T-helper 1 cell treated with Interleukin-12 subunit alpha and Interleukin-12 subunit beta and Interleukin-4 antibody, amounts not matched to agents 30 μg/mL and 1 μg/mL, for 36 hours (primary cell): Measurements from ENCODE around the gene MGLL.
"Not testable (repeated sequence)": the region's sequence is repeated elsewhere in the genome, so short reads cannot be mapped to it uniquely, and the experiment has no call there.

Source experiments
- H3K27ac Mint-ChIP-seq: one replicate; pipeline ENCODE4 v1.8.0; 2021; ENCODE audit warnings: mild to moderate bottlenecking, mixed read lengths
- H3K27me3 Mint-ChIP-seq: one replicate; pipeline ENCODE4 v1.8.0; 2021; ENCODE audit warnings: low read depth, mixed read lengths
- H3K36me3 Mint-ChIP-seq: one replicate; pipeline ENCODE4 v1.8.0; 2021; ENCODE audit warnings: low read depth, mixed read lengths
- H3K4me1 Mint-ChIP-seq: one replicate; pipeline ENCODE4 v1.8.0; 2021; ENCODE audit warnings: low read depth, mixed read lengths
- H3K4me3 Mint-ChIP-seq: one replicate; pipeline ENCODE4 v1.8.0; 2021; ENCODE audit warnings: mild to moderate bottlenecking, moderate library complexity, mixed read lengths
- H3K9me3 Mint-ChIP-seq: one replicate; pipeline ENCODE4 v1.8.0; 2021; ENCODE audit warnings: mixed read lengths

MGLL gene

DNA sequence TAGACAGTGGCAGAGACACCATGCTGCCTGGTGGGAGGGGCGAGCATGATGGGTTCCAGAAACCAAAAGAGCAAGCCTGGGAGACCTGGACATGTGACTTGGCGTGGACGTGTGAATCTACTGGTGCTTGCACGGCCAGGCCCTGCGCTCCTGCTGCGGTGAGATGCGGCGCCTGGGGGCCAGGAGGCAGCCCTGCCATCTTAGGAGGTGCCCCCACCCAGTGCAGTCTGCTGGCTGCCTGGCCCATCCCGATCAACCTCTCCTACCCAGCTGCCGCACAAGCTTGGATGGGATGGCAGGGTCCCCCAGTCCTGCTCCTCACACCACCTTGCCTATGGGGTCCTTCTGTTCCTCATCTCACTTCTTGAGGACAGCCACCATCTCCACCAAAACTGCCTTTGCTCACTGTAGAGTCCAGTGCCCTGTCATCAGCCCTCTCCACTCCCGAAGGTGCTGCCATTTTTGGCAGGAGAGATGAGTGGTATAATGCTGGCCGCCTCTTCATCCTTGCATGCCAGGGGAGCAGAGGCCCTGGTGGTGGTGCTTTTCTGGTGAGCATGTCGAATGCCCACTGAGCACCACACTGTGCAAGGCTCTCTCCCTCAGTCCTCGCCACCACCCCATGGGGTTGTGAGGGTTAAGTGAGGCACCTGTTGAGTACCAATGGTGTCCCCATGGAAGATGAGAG is 152.6 kb downstream of the MGLL start:
- no peak overlapping the region for H3K4me3 Mint-ChIP-seq
- no peak overlapping the region for H3K27ac Mint-ChIP-seq
- no peaks in the 10 kb centered on the region for H3K9me3 Mint-ChIP-seq
- H3K36me3 Mint-ChIP-seq = peaks cover 2% of the 10 kb centered on the region
- H3K27me3 Mint-ChIP-seq = no peaks in the 10 kb centered on the region
- peaks cover 13% of the 10 kb centered on the region for H3K4me1 Mint-ChIP-seq

DNA sequence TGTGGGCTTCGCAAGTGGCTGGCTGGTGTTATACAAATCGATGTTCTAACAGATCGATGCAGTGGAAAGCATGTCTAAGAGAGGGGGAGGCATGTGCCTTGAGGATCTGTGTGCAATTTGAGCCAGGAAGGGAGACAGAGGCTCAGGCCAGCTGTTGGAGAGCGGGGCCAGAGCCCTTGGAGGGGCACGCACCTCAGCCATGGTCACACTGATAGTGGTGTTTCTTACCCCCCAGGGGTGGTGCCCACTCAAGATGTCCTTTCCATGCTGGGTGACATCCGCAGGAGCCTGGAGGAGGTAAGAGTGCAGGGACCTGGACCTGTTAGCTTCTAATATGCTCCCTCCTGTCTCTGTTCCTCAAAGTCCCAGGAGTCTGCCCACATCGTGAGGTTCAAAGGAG is 153.4 kb downstream of the MGLL start:
- Mint-ChIP-seq H3K4me3 (no peak overlapping the region), H3K36me3 (peaks cover 2% of the 10 kb centered on the region), H3K4me1 (peaks cover 7% of the 10 kb centered on the region), H3K9me3 (no peaks in the 10 kb centered on the region), H3K27ac (no peak overlapping the region), H3K27me3 (no peaks in the 10 kb centered on the region)

DNA sequence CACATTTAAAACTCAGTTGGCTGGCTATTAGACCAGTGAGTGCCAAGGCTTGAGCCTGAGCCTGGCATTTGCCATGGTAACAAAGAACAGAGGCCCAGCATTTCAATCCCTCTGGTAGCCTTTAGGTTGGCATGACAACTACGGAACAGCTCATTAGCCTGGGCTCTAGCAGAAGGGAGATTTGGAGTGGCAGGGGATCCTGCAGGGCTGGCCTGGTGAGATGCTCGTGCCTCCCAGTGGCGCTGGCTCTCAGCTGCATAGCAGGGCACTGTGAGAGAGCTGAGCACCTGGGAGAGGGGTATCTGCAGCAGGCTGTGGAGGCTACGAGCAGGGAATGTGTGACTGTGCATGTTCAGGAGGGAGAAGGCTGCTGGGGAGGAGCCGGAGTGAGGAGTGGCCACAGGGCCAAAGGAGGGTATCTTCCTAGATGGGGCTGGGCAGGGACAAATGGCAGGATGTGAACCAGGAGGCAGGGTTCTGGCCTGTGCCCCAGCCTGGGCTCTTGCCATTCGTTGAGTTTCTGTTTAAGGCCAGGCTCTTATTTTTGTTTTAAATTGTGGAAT is 155.1 kb downstream of the MGLL start:
- Mint-ChIP-seq H3K27ac (no peak overlapping the region), H3K4me1 (peaks cover 2% of the 10 kb centered on the region)

DNA sequence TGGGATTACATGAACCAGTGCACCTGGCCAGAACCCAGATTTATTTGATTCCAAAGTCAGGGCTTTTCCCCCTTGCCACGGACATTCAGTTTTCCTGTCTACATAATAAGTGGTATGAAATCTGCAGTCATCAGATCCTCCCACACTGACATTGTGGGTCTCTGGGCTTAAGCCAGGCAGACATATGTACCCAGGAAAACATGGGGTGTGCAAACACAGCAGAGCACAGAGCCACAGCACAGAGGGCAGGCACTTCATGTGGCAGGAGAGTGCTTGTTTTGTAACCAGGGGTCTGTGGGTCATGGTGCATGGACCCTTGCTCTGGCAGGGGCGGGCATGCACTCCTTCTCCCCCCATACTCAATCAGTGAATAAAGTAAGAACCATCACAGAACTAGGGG is 155.6 kb downstream of the MGLL start:
- Mint-ChIP-seq H3K27me3 (no peaks in the 10 kb centered on the region), H3K36me3 (no peaks in the 10 kb centered on the region), H3K27ac (no peak overlapping the region), H3K4me1 (no peaks in the 10 kb centered on the region), H3K9me3 (no peaks in the 10 kb centered on the region), H3K4me3 (no peak overlapping the region)

More for the DNA sequence above, 155.1 kb downstream of the MGLL start:
- H3K4me3 Mint-ChIP-seq = no peak overlapping the region
- no peaks in the 10 kb centered on the region for H3K9me3 Mint-ChIP-seq
- H3K36me3 Mint-ChIP-seq = peaks cover 2% of the 10 kb centered on the region
- H3K27me3 Mint-ChIP-seq = no peaks in the 10 kb centered on the region

DNA sequence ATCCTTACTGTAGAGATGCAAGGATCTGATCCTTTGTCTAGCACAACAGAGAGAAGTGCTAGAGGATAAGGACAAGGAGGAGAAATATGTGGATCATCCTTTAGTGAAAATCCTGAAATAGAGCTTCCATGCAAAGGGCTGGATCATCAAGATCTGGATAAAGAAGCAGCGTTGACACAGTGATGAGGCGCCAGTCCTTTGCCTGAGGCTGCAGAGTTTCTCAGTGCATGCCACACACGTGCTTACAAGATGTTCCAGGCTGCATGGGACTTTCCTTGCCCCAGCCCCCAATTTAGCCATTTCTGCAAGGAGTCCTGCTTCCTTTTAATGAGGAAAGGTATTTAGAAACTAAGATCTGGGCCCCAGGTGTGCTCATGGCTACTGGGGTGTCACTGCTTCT is 156.7 kb downstream of the MGLL start:
- no peaks in the 10 kb centered on the region for H3K9me3 Mint-ChIP-seq
- H3K27me3 Mint-ChIP-seq = no peaks in the 10 kb centered on the region
- no peaks in the 10 kb centered on the region for H3K4me1 Mint-ChIP-seq
- no peak overlapping the region for H3K4me3 Mint-ChIP-seq
- H3K27ac Mint-ChIP-seq = no peak overlapping the region
- no peaks in the 10 kb centered on the region for H3K36me3 Mint-ChIP-seq

DNA sequence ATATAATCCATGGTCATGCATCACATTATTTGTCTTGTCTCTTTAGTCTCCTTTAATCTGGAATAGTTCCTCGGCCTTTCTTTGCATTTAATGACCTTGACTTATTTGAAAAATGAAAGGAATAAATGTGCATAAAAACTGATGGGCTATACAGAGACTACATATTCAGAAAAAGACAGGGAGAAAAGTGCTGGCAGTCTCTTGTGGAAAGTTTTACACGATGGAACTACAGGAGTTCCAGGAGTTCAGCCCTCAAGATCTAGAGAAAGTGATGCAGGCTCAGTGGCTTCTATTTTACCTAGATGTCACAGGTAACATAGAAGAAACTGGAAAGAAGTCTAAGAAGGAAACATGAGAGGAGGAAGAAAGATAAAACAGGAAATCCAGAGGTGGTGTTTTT is 157.2 kb downstream of the MGLL start:
- Mint-ChIP-seq H3K4me3 (no peak overlapping the region), H3K9me3 (no peaks in the 10 kb centered on the region), H3K27ac (no peak overlapping the region), H3K4me1 (peaks cover 1% of the 10 kb centered on the region), H3K36me3 (no peaks in the 10 kb centered on the region), H3K27me3 (peaks cover 2% of the 10 kb centered on the region)

- Mint-ChIP-seq H3K27ac (no peak overlapping the region), H3K27me3 (peaks cover 3% of the 10 kb centered on the region), H3K9me3 (no peaks in the 10 kb centered on the region), H3K36me3 (no peaks in the 10 kb centered on the region), H3K4me1 (peaks cover 1% of the 10 kb centered on the region), H3K4me3 (no peak overlapping the region)
These were observed 159.2 kb downstream of the MGLL start for GRCh38 chr3:127663151-127663550.

GRCh38 chr3:127662001-127662469 is 160.3 kb downstream of the MGLL start:
- Mint-ChIP-seq H3K4me3 (no peak overlapping the region), H3K9me3 (no peaks in the 10 kb centered on the region)

DNA sequence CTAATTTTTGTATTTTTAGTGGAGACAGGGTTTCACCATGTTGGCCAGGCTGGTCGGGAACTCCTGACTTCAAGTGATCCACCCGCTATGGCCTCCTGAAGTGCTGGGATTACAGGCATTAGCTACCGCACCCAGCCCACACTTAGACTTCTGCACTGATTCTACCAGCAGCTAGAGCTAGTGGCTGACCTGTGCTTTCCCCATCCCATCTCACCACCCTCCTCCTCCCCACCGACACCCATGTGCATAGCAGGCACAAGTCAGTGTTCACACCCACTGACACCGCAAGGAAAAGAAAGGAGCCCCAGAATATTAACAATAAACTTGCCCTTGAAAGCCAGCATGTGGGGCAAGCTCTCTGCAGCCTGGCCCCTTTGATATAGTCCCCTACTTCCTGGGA is 160.7 kb downstream of the MGLL start:
- Mint-ChIP-seq H3K4me1 (peaks cover 1% of the 10 kb centered on the region), H3K4me3 (no peak overlapping the region), H3K9me3 (no peaks in the 10 kb centered on the region), H3K36me3 (no peaks in the 10 kb centered on the region), H3K27ac (no peak overlapping the region), H3K27me3 (peaks cover 12% of the 10 kb centered on the region)

More at GRCh38 chr3:127662001-127662469, 160.3 kb downstream of the MGLL start:
- Mint-ChIP-seq H3K4me1 (peaks cover 1% of the 10 kb centered on the region), H3K27ac (no peak overlapping the region), H3K27me3 (peaks cover 12% of the 10 kb centered on the region), H3K36me3 (no peaks in the 10 kb centered on the region)

DNA sequence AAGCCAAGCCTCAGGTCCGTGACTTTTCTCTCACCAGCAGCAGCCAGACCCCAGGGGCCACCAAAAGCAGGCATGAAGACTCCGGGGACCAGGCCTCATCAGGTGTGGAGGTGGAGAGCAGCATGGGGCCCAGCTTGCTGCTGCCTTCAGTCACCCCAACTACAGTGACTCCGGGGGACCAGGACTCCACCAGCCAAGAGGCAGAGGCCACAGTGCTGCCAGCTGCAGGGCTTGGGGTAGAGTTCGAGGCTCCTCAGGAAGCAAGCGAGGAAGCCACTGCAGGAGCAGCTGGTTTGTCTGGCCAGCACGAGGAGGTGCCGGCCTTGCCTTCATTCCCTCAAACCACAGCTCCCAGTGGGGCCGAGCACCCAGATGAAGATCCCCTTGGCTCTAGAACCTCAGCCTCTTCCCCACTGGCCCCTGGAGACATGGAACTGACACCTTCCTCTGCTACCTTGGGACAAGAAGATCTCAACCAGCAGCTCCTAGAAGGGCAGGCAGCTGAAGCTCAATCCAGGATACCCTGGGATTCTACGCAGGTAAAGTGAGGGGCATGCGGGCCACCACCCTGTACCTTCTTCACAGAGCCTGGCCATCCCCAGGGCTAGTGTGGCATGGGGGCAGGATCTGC is 161.6 kb downstream of the MGLL start:
- H3K4me3 Mint-ChIP-seq = no peak overlapping the region
- H3K4me1 Mint-ChIP-seq = peaks cover 1% of the 10 kb centered on the region
- H3K27me3 Mint-ChIP-seq = peaks cover 12% of the 10 kb centered on the region
- no peak overlapping the region for H3K27ac Mint-ChIP-seq
- H3K9me3 Mint-ChIP-seq = no peaks in the 10 kb centered on the region
- no peaks in the 10 kb centered on the region for H3K36me3 Mint-ChIP-seq

- Mint-ChIP-seq H3K27me3 (peaks cover 12% of the 10 kb centered on the region), H3K4me3 (no peak overlapping the region), H3K36me3 (no peaks in the 10 kb centered on the region), H3K9me3 (no peaks in the 10 kb centered on the region), H3K27ac (no peak overlapping the region), H3K4me1 (peaks cover 1% of the 10 kb centered on the region)
These were observed 164.1 kb downstream of the MGLL start for GRCh38 chr3:127658234-127658633.

DNA sequence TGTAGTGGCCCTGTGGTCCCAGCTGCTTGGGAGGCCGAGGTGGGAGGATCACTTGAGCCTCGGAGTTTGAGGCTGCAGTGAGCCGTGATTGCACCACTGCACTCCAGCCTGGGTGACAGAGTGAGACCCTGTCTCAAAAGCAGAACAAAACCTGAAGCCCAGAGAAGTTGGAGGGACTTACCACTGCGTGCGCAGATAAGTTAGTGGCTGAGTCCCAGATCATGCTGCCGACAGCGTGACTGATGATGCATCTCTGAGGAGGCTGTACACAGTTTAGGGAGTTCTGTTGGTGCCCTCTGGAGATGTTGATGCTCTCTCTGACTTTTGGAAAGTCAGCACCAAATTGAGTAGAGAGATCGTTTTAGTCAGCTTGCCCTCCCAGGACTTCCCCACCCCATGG is 165.4 kb downstream of the MGLL start:
- H3K4me1 Mint-ChIP-seq = peaks cover 1% of the 10 kb centered on the region
- no peaks in the 10 kb centered on the region for H3K36me3 Mint-ChIP-seq
- no peak overlapping the region for H3K4me3 Mint-ChIP-seq
- H3K27ac Mint-ChIP-seq = no peak overlapping the region
- H3K9me3 Mint-ChIP-seq = no peaks in the 10 kb centered on the region
- H3K27me3 Mint-ChIP-seq = peaks cover 12% of the 10 kb centered on the region

GRCh38 chr3:127655641-127656040 is 166.7 kb downstream of the MGLL start:
- no peaks in the 10 kb centered on the region for H3K9me3 Mint-ChIP-seq
- H3K4me3 Mint-ChIP-seq = no peak overlapping the region
- H3K27ac Mint-ChIP-seq = no peak overlapping the region
- H3K36me3 Mint-ChIP-seq = no peaks in the 10 kb centered on the region
- H3K4me1 Mint-ChIP-seq = peaks cover 1% of the 10 kb centered on the region
- peaks cover 12% of the 10 kb centered on the region for H3K27me3 Mint-ChIP-seq

DNA sequence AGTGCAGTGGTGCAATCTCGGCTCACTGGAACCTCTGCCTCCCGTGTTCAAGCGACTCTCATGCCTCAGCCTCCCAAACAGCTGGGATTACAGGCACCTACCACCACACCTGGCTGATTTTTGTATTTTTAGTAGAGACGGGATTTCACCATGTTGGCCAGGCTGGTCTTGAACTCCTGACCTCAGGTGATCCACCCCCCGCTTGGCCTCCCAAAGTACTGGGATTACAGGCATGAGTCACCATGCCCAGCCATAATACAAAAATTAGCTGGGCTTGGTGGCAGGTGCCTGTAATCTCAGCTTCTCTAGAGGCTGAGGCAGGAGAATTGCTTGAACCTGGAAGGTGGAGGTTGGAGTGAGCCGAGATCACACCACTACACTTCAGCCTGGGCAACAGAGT is 167.3 kb downstream of the MGLL start:
- H3K36me3 Mint-ChIP-seq, H3K27ac Mint-ChIP-seq, H3K27me3 Mint-ChIP-seq, H3K9me3 Mint-ChIP-seq, H3K4me3 Mint-ChIP-seq, H3K4me1 Mint-ChIP-seq: not testable (repeated sequence)

DNA sequence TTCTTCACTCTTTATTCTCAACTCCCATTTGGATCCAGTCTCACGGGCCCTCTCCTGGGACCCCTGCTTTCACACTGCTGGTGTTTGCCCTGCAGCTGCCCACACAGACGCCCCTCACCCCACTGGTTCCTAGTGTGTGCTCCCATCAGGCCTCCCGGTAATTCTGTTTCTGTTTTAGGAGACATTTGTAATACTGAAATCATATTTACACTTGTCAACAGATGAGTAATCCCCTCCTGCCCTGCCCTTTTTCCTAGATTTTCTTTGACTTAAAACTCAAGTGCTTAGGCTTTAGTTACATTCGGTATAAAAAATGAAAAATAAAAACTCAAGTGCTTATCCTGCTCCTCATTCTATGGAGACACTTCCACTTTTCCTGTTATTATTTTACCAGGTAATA is 167.9 kb downstream of the MGLL start:
- Mint-ChIP-seq H3K27me3 (peaks cover 9% of the 10 kb centered on the region), H3K4me3 (no peak overlapping the region), H3K36me3 (no peaks in the 10 kb centered on the region), H3K27ac (no peak overlapping the region), H3K4me1 (no peaks in the 10 kb centered on the region), H3K9me3 (no peaks in the 10 kb centered on the region)
